PC-9 (cell line): ENCODE measurements around the gene DNAJC16.

ENCODE experiments used
- EZH2 ChIP-seq: fragments of 200-600 bp; sonication (generic); IDR thresholded peaks from 2 replicates; pipeline ENCODE4 v1.8.0; 2017; ENCODE audit warnings: antibody characterized with exemption, low read depth
- TF ChIP-seq, protein P1 (sequence below): fragments of 200-600 bp; sonication (generic); conservative IDR thresholded peaks from 2 replicates; pipeline ENCODE4 v1.6.1; 2017; ENCODE audit warnings: mixed run types, antibody characterized with exemption, mild to moderate bottlenecking, moderate library complexity

DNA sequence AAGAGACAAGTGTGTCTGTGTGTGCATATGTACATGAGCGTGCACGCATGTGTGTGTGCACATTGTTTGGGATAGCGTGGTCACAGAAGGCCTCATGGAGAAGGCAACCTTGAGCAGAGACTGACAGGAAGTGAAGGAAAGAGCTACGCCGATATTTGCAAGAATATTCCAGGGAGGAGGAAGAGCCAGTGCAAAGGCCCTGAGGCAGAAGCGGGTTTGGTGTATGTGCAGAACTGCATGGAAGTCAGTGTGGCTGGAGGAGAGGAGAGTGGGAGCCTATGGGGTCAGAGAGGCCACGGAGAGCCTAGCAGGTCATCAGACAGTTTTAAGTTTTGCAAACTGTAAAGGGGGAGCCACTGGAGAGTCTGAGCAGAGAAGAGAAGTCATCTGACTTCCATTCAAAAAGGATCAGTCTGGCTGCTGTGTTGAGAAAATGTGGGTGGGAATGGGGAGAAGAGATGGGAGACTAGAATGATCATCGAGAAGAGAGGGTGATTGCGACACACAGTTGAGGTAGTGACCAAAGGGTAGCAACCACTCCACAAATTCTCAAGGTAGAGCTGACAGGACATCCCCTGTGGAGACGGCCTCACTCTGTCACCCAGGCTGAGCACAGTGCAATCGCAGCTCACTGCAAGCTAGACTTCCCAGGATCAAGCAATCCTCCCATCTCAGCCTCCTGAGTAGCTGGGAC lies 46.8 kb upstream of the DNAJC16 start:
- TF ChIP-seq, protein P1, sequence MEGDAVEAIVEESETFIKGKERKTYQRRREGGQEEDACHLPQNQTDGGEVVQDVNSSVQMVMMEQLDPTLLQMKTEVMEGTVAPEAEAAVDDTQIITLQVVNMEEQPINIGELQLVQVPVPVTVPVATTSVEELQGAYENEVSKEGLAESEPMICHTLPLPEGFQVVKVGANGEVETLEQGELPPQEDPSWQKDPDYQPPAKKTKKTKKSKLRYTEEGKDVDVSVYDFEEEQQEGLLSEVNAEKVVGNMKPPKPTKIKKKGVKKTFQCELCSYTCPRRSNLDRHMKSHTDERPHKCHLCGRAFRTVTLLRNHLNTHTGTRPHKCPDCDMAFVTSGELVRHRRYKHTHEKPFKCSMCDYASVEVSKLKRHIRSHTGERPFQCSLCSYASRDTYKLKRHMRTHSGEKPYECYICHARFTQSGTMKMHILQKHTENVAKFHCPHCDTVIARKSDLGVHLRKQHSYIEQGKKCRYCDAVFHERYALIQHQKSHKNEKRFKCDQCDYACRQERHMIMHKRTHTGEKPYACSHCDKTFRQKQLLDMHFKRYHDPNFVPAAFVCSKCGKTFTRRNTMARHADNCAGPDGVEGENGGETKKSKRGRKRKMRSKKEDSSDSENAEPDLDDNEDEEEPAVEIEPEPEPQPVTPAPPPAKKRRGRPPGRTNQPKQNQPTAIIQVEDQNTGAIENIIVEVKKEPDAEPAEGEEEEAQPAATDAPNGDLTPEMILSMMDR, result no peak
- no peak for TF ChIP-seq EZH2
